GM12864 (cell line): ENCODE measurements around the gene DENND5A.
A peak's percentile ranks its signal among the peaks of the same experiment; 100 is the strongest.
"Not testable (repeated sequence)": the region's sequence is repeated elsewhere in the genome, so short reads cannot be mapped to it uniquely, and the experiment has no call there.

Source experiments
- DNase-seq: peaks from one replicate; pipeline ENCODE4 v3.0.0-alpha.2; 2011; ENCODE audit warnings: low read depth
- H3K4me3 ChIP-seq: 2 replicates; pipeline ENCODE4 v1.5.1; 2011; ENCODE audit warnings: mild to moderate bottlenecking, low read depth, low read length, control low read depth
- CTCF ChIP-seq: IDR thresholded peaks from 2 replicates; pipeline ENCODE4 v1.5.1; 2011; ENCODE audit warnings: low read depth, mild to moderate bottlenecking, moderate library complexity, low read length, control low read depth, inconsistent platforms; ENCODE audit errors: missing control alignments

The DENND5A gene

GRCh38 chr11:9210922-9211320 lies 54.2 kb downstream of the DENND5A start:
- TF ChIP-seq CTCF, result no peak
- DNase-seq, result peak; percentile 33
- no peak overlapping the region for H3K4me3 ChIP-seq

- H3K4me3 ChIP-seq, result no peak overlapping the region
- no peak for DNase-seq
- no peak for TF ChIP-seq CTCF
Observed at GRCh38 chr11:9210224-9210921, 54.8 kb downstream of the DENND5A start.

- not testable (repeated sequence) for DNase-seq, H3K4me3 ChIP-seq
Observed at GRCh38 chr11:9209604-9210003, 55.5 kb downstream of the DENND5A start.

GRCh38 chr11:9208726-9209501 lies 56.2 kb downstream of the DENND5A start:
- no peak overlapping the region; the same call in 1 of the 2 replicates for H3K4me3 ChIP-seq
- no peak for TF ChIP-seq CTCF
- DNase-seq, result no peak

GRCh38 chr11:9207229-9207628 lies 57.9 kb downstream of the DENND5A start:
- no peak for TF ChIP-seq CTCF
- DNase-seq, result no peak
- no peak overlapping the region for H3K4me3 ChIP-seq

GRCh38 chr11:9206496-9206895 lies 58.7 kb downstream of the DENND5A start:
- no peak overlapping the region for H3K4me3 ChIP-seq
- DNase-seq, result no peak
- TF ChIP-seq CTCF, result no peak

GRCh38 chr11:9203691-9204311 lies 61.3 kb downstream of the DENND5A start:
- no peak overlapping the region for H3K4me3 ChIP-seq
- no peak for DNase-seq
- TF ChIP-seq CTCF, result peak; percentile 31
